A549 (cell line): ENCODE measurements around the gene BLOC1S4. TPM values are rescaled to one million over a fixed set of nuclear protein-coding genes. Genes with fewer than 3 reads are reported as not detected.

Source experiments
- ATAC-seq, 2 experiments: fragments of 200-7000 bp in 1 of 2; fragments of >200 bp in 1 of 2; cut with Nextera tagmentation in 1 of 2; cut with Tn5 transposase in 1 of 2; 3 replicates each; pipeline versions ENCODE4 v1.8.0 to v1.9.1; 2018 to 2020; ENCODE audit warnings: mild to moderate bottlenecking in 1 of 2, moderate library complexity in 1 of 2
- CTCF ChIA-PET: fragments of 300-600 bp; sonication (Branson Sonifier 250); formaldehyde crosslinking; extraction: SDS; loops from one replicate; lab custom pipeline; 2021; ENCODE audit warnings: antibody characterized with exemption, inconsistent platforms; lab: Yijun Ruan, JAX
- POLR2A ChIA-PET: fragments of 350-600 bp; formaldehyde crosslinking; extraction: SDS; loops from one replicate; lab custom pipeline; 2021; ENCODE audit warnings: antibody characterized with exemption, inconsistent platforms; lab: Yijun Ruan, JAX
- DNase-seq, 2 experiments: peaks; one replicate each; pipeline versions ENCODE4 v3.0.0 to v3.0.0-alpha.2; 2011 to 2016; ENCODE audit warnings: low read depth in 1 of 2, low spot score in 1 of 2
- FAIRE-seq: peaks from 2 replicates; lab custom pipeline; 2011; peaks lifted over from hg19 to GRCh38; lab: Jason Lieb, UNC
- H3K27ac ChIP-seq, 2 experiments: fragments of >200 bp; sonication (Bioruptor Twin); formaldehyde crosslinking; 3 replicates each; pipeline ENCODE4 v1.5.1; 2016 to 2017
- H3K4me1 ChIP-seq: fragments of >200 bp; sonication (Bioruptor Twin); formaldehyde crosslinking; 3 replicates; pipeline ENCODE4 v1.6.1; 2016
- H3K4me2 ChIP-seq: fragments of >200 bp; sonication (Bioruptor Twin); formaldehyde crosslinking; 3 replicates; pipeline ENCODE4 v1.6.1; 2016
- H3K4me3 ChIP-seq: fragments of >200 bp; sonication (Bioruptor Twin); formaldehyde crosslinking; 3 replicates; pipeline ENCODE4 v1.5.1; 2016
- H3K9me3 ChIP-seq: fragments of >200 bp; sonication (Bioruptor Twin); formaldehyde crosslinking; 3 replicates; pipeline ENCODE4 v1.6.1; 2016
- BCL3 ChIP-seq: fragments of >200 bp; sonication (Bioruptor Twin); formaldehyde crosslinking; IDR thresholded peaks from 3 replicates; pipeline ENCODE4 v1.6.1; 2016
- BHLHE40 ChIP-seq: IDR thresholded peaks from 2 replicates; pipeline ENCODE4 v1.6.1; 2012; ENCODE audit warnings: low read depth, low read length, inconsistent platforms
- CBX8 ChIP-seq: fragments of 200-600 bp; sonication (generic); IDR thresholded peaks from 2 replicates; pipeline ENCODE4 v1.6.1; 2016
- CHD2 ChIP-seq: fragments of 150-350 bp; IDR thresholded peaks from 2 replicates; pipeline ENCODE4 v1.6.1; 2014; ENCODE audit warnings: low read length; ENCODE audit not compliant: partially characterized antibody
- CHD4 ChIP-seq: fragments of 200-600 bp; sonication (generic); IDR thresholded peaks from 2 replicates; pipeline ENCODE4 v1.6.1; 2016; ENCODE audit warnings: antibody characterized with exemption, mild to moderate bottlenecking, borderline replicate concordance
- EP300 ChIP-seq, 2 experiments: fragments of >200 bp; sonication (Bioruptor Twin); formaldehyde crosslinking; IDR thresholded peaks; 2 replicates in 1 of 2; 3 replicates in 1 of 2; pipeline ENCODE4 v1.6.1; 2016 to 2017
- FOSL2 ChIP-seq, 2 experiments: fragments of 450-650 bp in 1 of 2; fragments of >200 bp in 1 of 2; sonication (Bioruptor Twin) in 1 of 2; formaldehyde crosslinking; IDR thresholded peaks; 2 replicates each; pipeline versions ENCODE4 v1.5.0 to v1.6.1; 2016 to 2020; ENCODE audit warnings: mild to moderate bottlenecking in 1 of 2, moderate library complexity in 1 of 2
- FOXS1 ChIP-seq: fragments of 250-450 bp; sonication (Bioruptor Pico); IDR thresholded peaks from 2 replicates; pipeline ENCODE4 v1.5.0; 2020; ENCODE audit warnings: mild to moderate bottlenecking, moderate library complexity
- HDAC2 ChIP-seq: fragments of 200-600 bp; sonication (generic); IDR thresholded peaks from 2 replicates; pipeline ENCODE4 v1.6.1; 2016
- HOXB5 ChIP-seq: fragments of 250-450 bp; sonication (Bioruptor Pico); IDR thresholded peaks from 2 replicates; pipeline ENCODE4 v1.5.0; 2020; ENCODE audit warnings: mild to moderate bottlenecking, moderate library complexity
- JUNB ChIP-seq: fragments of >200 bp; sonication (Bioruptor Twin); formaldehyde crosslinking; IDR thresholded peaks from 2 replicates; pipeline ENCODE4 v1.6.1; 2016
- KDM5A ChIP-seq: fragments of 200-600 bp; sonication (generic); IDR thresholded peaks from 2 replicates; pipeline ENCODE4 v1.6.1; 2016; ENCODE audit warnings: antibody characterized with exemption, mild to moderate bottlenecking
- MAZ ChIP-seq: fragments of 150-350 bp; IDR thresholded peaks from 2 replicates; pipeline ENCODE4 v1.6.1; 2014; ENCODE audit warnings: antibody characterized with exemption, low read depth, low read length, borderline replicate concordance
- MYC ChIP-seq: IDR thresholded peaks from 2 replicates; pipeline ENCODE4 v1.6.1; 2012; ENCODE audit warnings: mild to moderate bottlenecking, inconsistent platforms, low read length, improper control_type of control experiment, borderline replicate concordance
- NR3C1 ChIP-seq: fragments of >200 bp; sonication (Bioruptor Twin); formaldehyde crosslinking; IDR thresholded peaks from 3 replicates; pipeline ENCODE4 v1.6.1; 2017
- PBX3 ChIP-seq: IDR thresholded peaks from 2 replicates; pipeline ENCODE4 v1.6.1; 2012
- POLR2AphosphoS2 ChIP-seq: conservative IDR thresholded peaks from 2 replicates; pipeline ENCODE4 v1.6.1; 2012; ENCODE audit warnings: low read length, improper control_type of control experiment, inconsistent platforms
- RCOR1 ChIP-seq: fragments of 150-350 bp; IDR thresholded peaks from 2 replicates; pipeline ENCODE4 v1.6.1; 2014; ENCODE audit warnings: antibody characterized with exemption, low read length, low read depth
- RFX5 ChIP-seq: fragments of 450-650 bp; IDR thresholded peaks from 2 replicates; pipeline ENCODE4 v1.7.1; 2014; ENCODE audit warnings: antibody characterized with exemption, mild to moderate bottlenecking, moderate library complexity
- SMC3 ChIP-seq: fragments of >200 bp; sonication (Bioruptor Twin); formaldehyde crosslinking; IDR thresholded peaks from 3 replicates; pipeline ENCODE4 v1.6.1; 2018; ENCODE audit warnings: inconsistent platforms
- USF2 ChIP-seq: fragments of 450-650 bp; IDR thresholded peaks from 2 replicates; pipeline ENCODE4 v1.6.1; 2014; ENCODE audit warnings: antibody characterized with exemption
- ZC3H11A ChIP-seq: fragments of 450-650 bp; IDR thresholded peaks from 2 replicates; pipeline ENCODE4 v1.6.1; 2014; ENCODE audit warnings: antibody characterized with exemption, mild to moderate bottlenecking
- WGBS: methylation state at CpG from one replicate; pipeline ENCODE4 v1.1.6; 2017; ENCODE audit errors: missing lambda C conversion rate; 5-methylcytosine and 5-hydroxymethylcytosine counted together
- polyA plus RNA-seq, 4 experiments: library from polyadenylated mRNA; depleted of rRNA in 3 of 4; stranded (reverse); fragments of >200 nt; fragmentation: RNase III in 1 of 4; extraction: RNeasy Plus Mini Kit Qiagen cat#74134 plus additional on column Dnase treatment in 1 of 4; gene quantifications; 2 replicates in 3 of 4; 3 replicates in 1 of 4; pipeline ENCODE4 v1.2.3, GENCODE V29; 2011 to 2017
- TF ChIP-seq, protein P1 (sequence below): fragments of 250-450 bp; sonication (Bioruptor Pico); IDR thresholded peaks from 2 replicates; pipeline ENCODE4 v1.5.0; 2020; ENCODE audit warnings: low read depth, mild to moderate bottlenecking, moderate library complexity
- TF ChIP-seq, protein P2 (sequence below): fragments of 200-600 bp; sonication (generic); IDR thresholded peaks from 2 replicates; pipeline ENCODE4 v1.6.1; 2016; ENCODE audit warnings: antibody characterized with exemption, mild to moderate bottlenecking, moderate library complexity

BLOC1S4 gene
- polyA plus RNA-seq, 2 of the 4 experiments (the other 2 are of a cell fraction): 13.2 to 13.9 TPM

DNA sequence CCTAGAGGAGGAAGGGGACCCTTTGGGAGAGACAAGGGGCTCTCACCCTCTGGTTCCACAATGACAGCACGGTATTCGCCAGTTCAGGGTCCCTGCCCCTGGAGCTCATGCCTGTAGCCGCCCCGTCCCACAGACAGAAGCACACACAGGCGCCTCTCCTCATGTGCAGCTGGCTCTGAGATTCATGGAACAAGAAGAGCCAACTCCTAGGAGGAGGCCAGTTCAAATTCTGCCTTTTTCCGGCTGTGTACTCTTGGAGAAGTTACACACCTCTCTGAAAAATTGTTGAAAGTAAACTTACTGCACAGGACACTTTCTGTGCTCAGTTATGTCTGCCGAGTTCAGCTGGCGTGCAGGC is 15.3 kb downstream of the BLOC1S4 start:
- no peaks in the 10 kb centered on the region for H3K9me3 ChIP-seq
- no peak for TF ChIP-seq RFX5
- no peak for TF ChIP-seq POLR2AphosphoS2
- TF ChIP-seq EP300 (IDR thresholded peaks at IDR 0.05): no peak
- TF ChIP-seq ZC3H11A: no peak
- no peak for TF ChIP-seq HDAC2
- no peak for TF ChIP-seq FOXS1 (CRISPR knock-in tag)
- TF ChIP-seq, protein P1, sequence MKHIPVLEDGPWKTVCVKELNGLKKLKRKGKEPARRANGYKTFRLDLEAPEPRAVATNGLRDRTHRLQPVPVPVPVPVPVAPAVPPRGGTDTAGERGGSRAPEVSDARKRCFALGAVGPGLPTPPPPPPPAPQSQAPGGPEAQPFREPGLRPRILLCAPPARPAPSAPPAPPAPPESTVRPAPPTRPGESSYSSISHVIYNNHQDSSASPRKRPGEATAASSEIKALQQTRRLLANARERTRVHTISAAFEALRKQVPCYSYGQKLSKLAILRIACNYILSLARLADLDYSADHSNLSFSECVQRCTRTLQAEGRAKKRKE (CRISPR knock-in tag): no peak
- no peak for TF ChIP-seq JUNB
- no peak for TF ChIP-seq RCOR1
- no peak for TF ChIP-seq MYC
- no peak for TF ChIP-seq USF2
- TF ChIP-seq BHLHE40: no peak
- no peak for TF ChIP-seq HOXB5
- no peak for TF ChIP-seq CHD2
- no peak for TF ChIP-seq MAZ
- no peak overlapping the region for H3K4me3 ChIP-seq
- no peak overlapping the region for H3K4me2 ChIP-seq
- 97% methylated on average over 6 of the region's 8 CpGs for WGBS
- FAIRE-seq (no peak), ATAC-seq (no peak), DNase-seq (no peak)
- CTCF ChIA-PET: interaction anchor here (3.6 to 5.5 kb wide), 2 partner anchors 11 to 142 kb away, joined by 16 to 38 read pairs; no protein-coding TSS in a partner anchor
- POLR2A ChIA-PET: interaction anchor here (0.6 kb wide), 1 partner anchor 27 kb away, joined by 4 read pairs; no protein-coding TSS in a partner anchor
- H3K27ac ChIP-seq: peak overlapping the region; percentile 99 to 100
- H3K4me1 ChIP-seq: peaks cover 19% of the 10 kb centered on the region

DNA sequence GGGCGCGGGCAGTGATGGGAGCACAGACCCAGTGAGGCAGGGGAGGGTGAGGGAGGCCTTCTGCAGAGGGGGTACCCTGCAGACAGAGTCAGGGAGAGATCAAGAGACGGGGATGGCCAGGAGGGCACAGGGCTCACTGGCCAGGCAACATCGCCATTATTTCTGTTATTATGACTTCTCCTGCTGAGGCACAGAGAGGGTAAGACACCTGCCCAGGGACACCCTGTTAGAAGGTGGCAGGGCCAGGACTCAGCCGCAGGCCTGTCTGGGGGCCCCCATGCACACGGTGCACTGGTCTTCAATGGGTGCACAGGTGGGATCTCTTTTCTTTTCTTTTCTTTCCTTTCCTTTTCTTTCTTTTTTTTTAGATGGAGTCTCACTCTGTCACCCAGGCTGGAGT is 15.8 kb downstream of the BLOC1S4 start:
- no peak for TF ChIP-seq SMC3
- no peak for TF ChIP-seq BCL3
- TF ChIP-seq CHD4: no peak
- TF ChIP-seq, protein P2, sequence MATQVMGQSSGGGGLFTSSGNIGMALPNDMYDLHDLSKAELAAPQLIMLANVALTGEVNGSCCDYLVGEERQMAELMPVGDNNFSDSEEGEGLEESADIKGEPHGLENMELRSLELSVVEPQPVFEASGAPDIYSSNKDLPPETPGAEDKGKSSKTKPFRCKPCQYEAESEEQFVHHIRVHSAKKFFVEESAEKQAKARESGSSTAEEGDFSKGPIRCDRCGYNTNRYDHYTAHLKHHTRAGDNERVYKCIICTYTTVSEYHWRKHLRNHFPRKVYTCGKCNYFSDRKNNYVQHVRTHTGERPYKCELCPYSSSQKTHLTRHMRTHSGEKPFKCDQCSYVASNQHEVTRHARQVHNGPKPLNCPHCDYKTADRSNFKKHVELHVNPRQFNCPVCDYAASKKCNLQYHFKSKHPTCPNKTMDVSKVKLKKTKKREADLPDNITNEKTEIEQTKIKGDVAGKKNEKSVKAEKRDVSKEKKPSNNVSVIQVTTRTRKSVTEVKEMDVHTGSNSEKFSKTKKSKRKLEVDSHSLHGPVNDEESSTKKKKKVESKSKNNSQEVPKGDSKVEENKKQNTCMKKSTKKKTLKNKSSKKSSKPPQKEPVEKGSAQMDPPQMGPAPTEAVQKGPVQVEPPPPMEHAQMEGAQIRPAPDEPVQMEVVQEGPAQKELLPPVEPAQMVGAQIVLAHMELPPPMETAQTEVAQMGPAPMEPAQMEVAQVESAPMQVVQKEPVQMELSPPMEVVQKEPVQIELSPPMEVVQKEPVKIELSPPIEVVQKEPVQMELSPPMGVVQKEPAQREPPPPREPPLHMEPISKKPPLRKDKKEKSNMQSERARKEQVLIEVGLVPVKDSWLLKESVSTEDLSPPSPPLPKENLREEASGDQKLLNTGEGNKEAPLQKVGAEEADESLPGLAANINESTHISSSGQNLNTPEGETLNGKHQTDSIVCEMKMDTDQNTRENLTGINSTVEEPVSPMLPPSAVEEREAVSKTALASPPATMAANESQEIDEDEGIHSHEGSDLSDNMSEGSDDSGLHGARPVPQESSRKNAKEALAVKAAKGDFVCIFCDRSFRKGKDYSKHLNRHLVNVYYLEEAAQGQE: no peak
- TF ChIP-seq HOXB5: no peak
- TF ChIP-seq PBX3: no peak
- TF ChIP-seq CBX8: no peak
- TF ChIP-seq FOSL2 (IDR thresholded peaks at IDR 0.05): no peak
- TF ChIP-seq FOSL2 (CRISPR knock-in tag; IDR thresholded peaks at IDR 0.05): no peak
- TF ChIP-seq KDM5A: no peak
- TF ChIP-seq NR3C1: no peak
- peaks cover 19% of the 10 kb centered on the region for H3K4me1 ChIP-seq
- 97% methylated on average over 6 of the region's 6 CpGs for WGBS
- CTCF ChIA-PET: interaction anchor here (3.6 to 5.5 kb wide), 2 partner anchors 12 to 141 kb away, joined by 16 to 38 read pairs; no protein-coding TSS in a partner anchor
- no peaks in the 10 kb centered on the region for H3K9me3 ChIP-seq
- POLR2A ChIA-PET: no interaction called here
- H3K4me2 ChIP-seq: no peak overlapping the region; the same call in 2 of the 3 replicates
- ATAC-seq (no peak), DNase-seq (no peak), FAIRE-seq (no peak)
- no peak overlapping the region for H3K4me3 ChIP-seq
- peak overlapping the region; percentile 99 to 100 for H3K27ac ChIP-seq
